ENCODE measurements around the gene MVD.

- TF ChIP-seq ZBTB33 (IDR thresholded peaks at IDR 0.05) (no peak), CTCF (IDR thresholded peaks at IDR 0.05 in 2 of 3, conservative IDR thresholded peaks at IDR 0.05 in 1 of 3; ENCODE audit: control insufficient read depth in 2 of 3, extremely low read depth in 1 of 3, insufficient read depth in 1 of 3, low read depth in 3 of 3, low read length in 3 of 3) (no peak), EZH2 (IDR thresholded peaks at IDR 0.05; ENCODE audit: borderline replicate concordance, control insufficient read depth, low read depth, low read length) (no peak), BCL11A (IDR thresholded peaks at IDR 0.05; ENCODE audit: low read depth, low read length) (no peak), POLR2A (IDR thresholded peaks at IDR 0.05; ENCODE audit: low read depth, low read length) (no peak), CBX5 (IDR thresholded peaks at IDR 0.05; ENCODE audit: low read depth) (no peak), SP1 (IDR thresholded peaks at IDR 0.05; ENCODE audit: low read depth, low read length) (no peak)
Observed at GRCh38 chr16:88688013-88688778, 25.3 kb upstream of the MVD start.

Measured in GM12878 (cell line).